Omental fat pad (tissue), 4 donors: ENCODE results near the gene CCDC3. TPM values are rescaled to one million over a fixed set of nuclear protein-coding genes. Genes with fewer than 3 reads are reported as not detected.

ENCODE experiments used
- ATAC-seq: fragments of 150-250 bp; one replicate; pipeline ENCODE4 v1.9.1; 2016; ENCODE audit warnings: mild to moderate bottlenecking, moderate library complexity; ENCODE audit not compliant: low FRiP score
- DNase-seq: peaks from one replicate; pipeline ENCODE4 v3.0.0-alpha.2; 2019; ENCODE audit warnings: low spot score
- total RNA-seq, 4 donors: library from RNA; depleted of rRNA; stranded (reverse); fragments of >200 nt; gene quantifications; one replicate each; pipeline ENCODE4 v1.1.0, GENCODE V29; 2016
- TF ChIP-seq, protein P1 (sequence below), 3 donors: fragments of 450-650 bp; IDR thresholded peaks; one replicate each; pipeline ENCODE4 v1.5.1; 2016 to 2017; ENCODE audit warnings: antibody characterized with exemption in 3 of 3, mild to moderate bottlenecking in 3 of 3, moderate library complexity in 2 of 3

Gene CCDC3
- total RNA-seq: 10 to 100 TPM; 23.5 to 77.8 (median 39.1) TPM

GRCh38 chr10:13001041-13001886 is at the start of gene CCDC3:
Gene CCDC3, minus strand, starts transcription at chr10:13001713. Its CDS starts 143 bp downstream, at chr10:13001570.
- ATAC-seq (peak; percentile 48), DNase-seq (no peak)
- TF ChIP-seq, protein P1, sequence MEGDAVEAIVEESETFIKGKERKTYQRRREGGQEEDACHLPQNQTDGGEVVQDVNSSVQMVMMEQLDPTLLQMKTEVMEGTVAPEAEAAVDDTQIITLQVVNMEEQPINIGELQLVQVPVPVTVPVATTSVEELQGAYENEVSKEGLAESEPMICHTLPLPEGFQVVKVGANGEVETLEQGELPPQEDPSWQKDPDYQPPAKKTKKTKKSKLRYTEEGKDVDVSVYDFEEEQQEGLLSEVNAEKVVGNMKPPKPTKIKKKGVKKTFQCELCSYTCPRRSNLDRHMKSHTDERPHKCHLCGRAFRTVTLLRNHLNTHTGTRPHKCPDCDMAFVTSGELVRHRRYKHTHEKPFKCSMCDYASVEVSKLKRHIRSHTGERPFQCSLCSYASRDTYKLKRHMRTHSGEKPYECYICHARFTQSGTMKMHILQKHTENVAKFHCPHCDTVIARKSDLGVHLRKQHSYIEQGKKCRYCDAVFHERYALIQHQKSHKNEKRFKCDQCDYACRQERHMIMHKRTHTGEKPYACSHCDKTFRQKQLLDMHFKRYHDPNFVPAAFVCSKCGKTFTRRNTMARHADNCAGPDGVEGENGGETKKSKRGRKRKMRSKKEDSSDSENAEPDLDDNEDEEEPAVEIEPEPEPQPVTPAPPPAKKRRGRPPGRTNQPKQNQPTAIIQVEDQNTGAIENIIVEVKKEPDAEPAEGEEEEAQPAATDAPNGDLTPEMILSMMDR (IDR thresholded peaks at IDR 0.05): no peak

DNA sequence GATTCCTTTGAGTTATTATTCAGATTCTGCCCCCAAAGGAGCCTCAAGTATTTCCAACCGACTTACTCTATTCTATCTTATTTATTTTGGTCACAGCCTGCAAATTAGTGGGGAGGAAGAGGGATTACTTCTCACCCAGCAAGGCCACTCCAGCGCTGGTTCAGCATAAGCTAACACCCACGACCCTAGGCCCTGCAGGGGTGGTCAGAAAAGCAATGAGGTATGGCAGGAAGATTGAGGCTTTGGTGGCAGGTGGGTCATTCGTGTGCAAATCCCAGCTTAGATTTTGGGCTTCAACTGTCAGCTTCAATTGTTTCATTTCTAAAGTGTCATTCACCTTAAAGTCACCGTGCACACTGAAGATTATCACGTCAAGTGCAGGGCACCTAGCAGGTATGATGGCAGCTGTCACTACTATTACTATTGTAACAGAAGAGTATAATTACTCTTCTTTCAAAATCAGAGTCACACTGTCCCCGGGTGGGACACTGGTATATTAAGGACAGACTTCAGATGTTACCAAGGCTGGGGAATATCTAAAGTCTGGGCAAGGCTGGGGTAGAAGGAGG is 49.7 kb upstream of the CCDC3 start:
- DNase-seq (no peak), ATAC-seq (no peak)
- TF ChIP-seq, protein P1 (IDR thresholded peaks at IDR 0.05): no peak

DNA sequence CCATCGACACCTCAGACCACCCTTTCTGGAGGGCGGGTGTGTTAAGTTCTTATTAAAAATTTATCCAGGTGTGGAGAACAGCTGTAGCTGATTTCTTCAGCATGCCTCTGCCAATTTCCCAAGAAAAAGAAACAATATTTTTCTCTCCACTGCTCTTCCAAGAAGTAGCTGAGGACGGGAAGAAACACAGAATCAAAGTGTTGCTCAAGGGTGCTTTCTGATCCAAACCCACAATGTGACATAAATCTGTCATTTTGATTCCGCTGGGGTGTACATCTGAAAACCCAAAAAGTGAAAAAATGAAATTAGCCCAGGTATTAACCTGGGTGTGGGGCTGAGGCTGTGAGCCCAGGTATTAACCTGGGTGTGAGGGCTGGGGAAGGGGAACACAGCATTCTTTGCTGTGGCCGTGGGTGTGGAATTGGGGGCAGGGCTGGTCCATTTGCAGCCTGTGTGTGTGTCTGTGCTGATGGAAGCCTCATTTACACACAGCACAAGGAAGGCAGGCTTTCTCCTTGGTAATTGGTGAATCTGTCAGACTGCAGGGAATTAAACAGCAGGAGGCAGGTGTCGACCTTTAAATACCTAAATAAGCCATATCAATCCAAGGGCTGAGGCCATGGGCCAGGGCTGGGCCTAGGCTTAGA is 48.4 kb upstream of the CCDC3 start:
- TF ChIP-seq, protein P1 (IDR thresholded peaks at IDR 0.05): no peak
- DNase-seq (no peak), ATAC-seq (peak; percentile 6)

DNA sequence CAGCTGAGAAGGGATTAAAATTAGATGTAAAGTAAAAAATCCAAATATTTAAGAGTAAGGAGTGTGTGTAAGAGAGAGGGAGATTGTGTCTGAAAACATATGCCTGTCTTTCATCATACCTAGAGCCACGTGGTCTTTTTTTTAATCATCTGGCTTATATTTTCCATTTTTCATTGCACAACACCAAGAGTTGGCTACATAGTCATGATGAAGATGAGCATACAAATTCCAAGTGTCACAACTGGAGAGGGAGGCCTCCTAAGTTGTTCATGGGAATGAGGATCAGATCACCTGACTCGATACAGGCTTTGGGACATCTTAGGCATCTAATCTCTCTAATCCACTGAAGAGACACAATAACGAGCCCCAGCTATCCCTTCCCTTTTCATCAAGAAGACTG is 47.2 kb upstream of the CCDC3 start:
- ATAC-seq: no peak
- DNase-seq: no peak
- TF ChIP-seq, protein P1 (IDR thresholded peaks at IDR 0.05): no peak

- no peak for DNase-seq
- no peak for ATAC-seq
- TF ChIP-seq, protein P1 (IDR thresholded peaks at IDR 0.05): no peak
Observed at GRCh38 chr10:13047529-13048206, 46.2 kb upstream of the CCDC3 start.

- TF ChIP-seq, protein P1 (IDR thresholded peaks at IDR 0.05): no peak
- no peak for ATAC-seq
- DNase-seq: no peak
Observed at GRCh38 chr10:13046851-13047528, 45.5 kb upstream of the CCDC3 start.
